SU-DHL-6 (cell line): ENCODE data around the gene MRPL20.

Experiments
- EZH2phosphoT487 ChIP-seq: fragments of 200-600 bp; sonication (generic), shearing (Covaris generic); conservative IDR thresholded peaks from 2 replicates; pipeline ENCODE4 v1.6.1; 2018; ENCODE audit warnings: mild to moderate bottlenecking, antibody characterized with exemption, low read length, moderate library complexity, mixed read lengths
- TF ChIP-seq, protein P1 (sequence below): fragments of 200-600 bp; sonication (generic); IDR thresholded peaks from one replicate; pipeline ENCODE4 v1.5.1; 2017; ENCODE audit warnings: antibody characterized with exemption, mild to moderate bottlenecking, low read length, moderate library complexity; ENCODE audit not compliant: insufficient read depth, poor library complexity, severe bottlenecking

GRCh38 chr1:1394116-1394515, 13.0 kb downstream of the MRPL20 start:
- TF ChIP-seq, protein P1, sequence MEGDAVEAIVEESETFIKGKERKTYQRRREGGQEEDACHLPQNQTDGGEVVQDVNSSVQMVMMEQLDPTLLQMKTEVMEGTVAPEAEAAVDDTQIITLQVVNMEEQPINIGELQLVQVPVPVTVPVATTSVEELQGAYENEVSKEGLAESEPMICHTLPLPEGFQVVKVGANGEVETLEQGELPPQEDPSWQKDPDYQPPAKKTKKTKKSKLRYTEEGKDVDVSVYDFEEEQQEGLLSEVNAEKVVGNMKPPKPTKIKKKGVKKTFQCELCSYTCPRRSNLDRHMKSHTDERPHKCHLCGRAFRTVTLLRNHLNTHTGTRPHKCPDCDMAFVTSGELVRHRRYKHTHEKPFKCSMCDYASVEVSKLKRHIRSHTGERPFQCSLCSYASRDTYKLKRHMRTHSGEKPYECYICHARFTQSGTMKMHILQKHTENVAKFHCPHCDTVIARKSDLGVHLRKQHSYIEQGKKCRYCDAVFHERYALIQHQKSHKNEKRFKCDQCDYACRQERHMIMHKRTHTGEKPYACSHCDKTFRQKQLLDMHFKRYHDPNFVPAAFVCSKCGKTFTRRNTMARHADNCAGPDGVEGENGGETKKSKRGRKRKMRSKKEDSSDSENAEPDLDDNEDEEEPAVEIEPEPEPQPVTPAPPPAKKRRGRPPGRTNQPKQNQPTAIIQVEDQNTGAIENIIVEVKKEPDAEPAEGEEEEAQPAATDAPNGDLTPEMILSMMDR = no peak
- no peak for TF ChIP-seq EZH2phosphoT487
